Peyer's patch (tissue), 4 donors: ENCODE measurements around the gene RAD51B. TPM values are rescaled to one million over a fixed set of nuclear protein-coding genes. Genes with fewer than 3 reads are reported as not detected.

Experiments used
- DNase-seq, 3 donors: peaks; one replicate each; pipeline ENCODE4 v3.0.0-alpha.2; 2017 to 2019
- H3K27ac ChIP-seq, 4 donors: fragments of 200-600 bp; sonication (generic); one replicate each; pipeline ENCODE4 v1.5.1; 2016 to 2019
- H3K27me3 ChIP-seq, 2 donors: fragments of 200-600 bp; sonication (generic); one replicate each; pipeline ENCODE4 v1.5.1; 2019
- H3K36me3 ChIP-seq, 3 donors: fragments of 200-600 bp; sonication (generic); one replicate each; pipeline ENCODE4 v1.5.1; 2016 to 2019
- H3K4me1 ChIP-seq, 4 donors: fragments of 200-600 bp; sonication (generic); one replicate each; pipeline ENCODE4 v1.5.1; 2016 to 2019
- H3K4me3 ChIP-seq, 4 donors: fragments of 200-600 bp; sonication (generic); 1 replicate in 3 of 4; 2 replicates in 1 of 4; pipeline ENCODE4 v1.5.1; 2016 to 2019; ENCODE audit warnings: mild to moderate bottlenecking in 1 of 4
- H3K9me3 ChIP-seq, 4 donors: fragments of 200-600 bp; sonication (generic); one replicate each; pipeline ENCODE4 v1.5.1; 2016 to 2019; ENCODE audit warnings: mild to moderate bottlenecking in 1 of 4
- POLR2A ChIP-seq, 2 donors: fragments of 450-650 bp; IDR thresholded peaks; one replicate each; pipeline ENCODE4 v1.5.1; 2017; ENCODE audit warnings: antibody characterized with exemption in 2 of 2, mild to moderate bottlenecking in 2 of 2, moderate library complexity in 2 of 2
- total RNA-seq, 4 donors: library from RNA; depleted of rRNA; stranded (reverse); fragments of >200 nt; gene quantifications; one replicate each; pipeline ENCODE4 v1.1.0, GENCODE V29; 2016
- TF ChIP-seq, protein P1 (sequence below), 6 experiments: fragments of 450-650 bp in 4 of 6; fragments of 200-600 bp in 2 of 6; sonication (generic) in 1 of 6; IDR thresholded peaks; one replicate each; pipeline ENCODE4 v1.5.1; 2017 to 2019; ENCODE audit warnings: antibody characterized with exemption in 6 of 6, mild to moderate bottlenecking in 3 of 6, moderate library complexity in 1 of 6

RAD51B gene
- total RNA-seq, 4 donors from 2014 or later: 12.6 to 103 (median 33.1) TPM

DNA sequence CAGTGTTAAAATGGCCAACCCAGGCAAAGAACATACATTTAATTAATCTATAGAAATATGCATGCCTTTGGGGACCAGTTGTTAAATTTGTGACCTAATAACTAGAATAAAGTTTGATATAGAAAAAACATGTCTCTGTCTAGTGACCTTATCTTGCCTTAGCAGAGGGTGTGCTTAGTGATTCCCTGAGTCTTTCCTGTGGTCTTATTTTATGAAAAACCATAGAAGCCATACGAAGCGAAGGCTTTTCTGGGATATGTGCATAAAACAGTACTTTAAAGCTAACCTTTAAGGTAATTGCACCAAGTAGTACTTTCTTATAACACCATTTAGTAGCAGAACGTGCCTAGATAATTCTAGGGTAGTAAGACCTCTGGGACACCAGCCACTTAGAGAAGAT is 593.9 kb downstream of the RAD51B start:
- H3K4me1 ChIP-seq: no peaks in the 10 kb centered on the region
- H3K4me3 ChIP-seq: no peak overlapping the region
- no peak for DNase-seq
- H3K27me3 ChIP-seq: no peaks in the 10 kb centered on the region
- H3K27ac ChIP-seq: no peak overlapping the region
- no peaks in the 10 kb centered on the region for H3K9me3 ChIP-seq
- TF ChIP-seq, protein P1, sequence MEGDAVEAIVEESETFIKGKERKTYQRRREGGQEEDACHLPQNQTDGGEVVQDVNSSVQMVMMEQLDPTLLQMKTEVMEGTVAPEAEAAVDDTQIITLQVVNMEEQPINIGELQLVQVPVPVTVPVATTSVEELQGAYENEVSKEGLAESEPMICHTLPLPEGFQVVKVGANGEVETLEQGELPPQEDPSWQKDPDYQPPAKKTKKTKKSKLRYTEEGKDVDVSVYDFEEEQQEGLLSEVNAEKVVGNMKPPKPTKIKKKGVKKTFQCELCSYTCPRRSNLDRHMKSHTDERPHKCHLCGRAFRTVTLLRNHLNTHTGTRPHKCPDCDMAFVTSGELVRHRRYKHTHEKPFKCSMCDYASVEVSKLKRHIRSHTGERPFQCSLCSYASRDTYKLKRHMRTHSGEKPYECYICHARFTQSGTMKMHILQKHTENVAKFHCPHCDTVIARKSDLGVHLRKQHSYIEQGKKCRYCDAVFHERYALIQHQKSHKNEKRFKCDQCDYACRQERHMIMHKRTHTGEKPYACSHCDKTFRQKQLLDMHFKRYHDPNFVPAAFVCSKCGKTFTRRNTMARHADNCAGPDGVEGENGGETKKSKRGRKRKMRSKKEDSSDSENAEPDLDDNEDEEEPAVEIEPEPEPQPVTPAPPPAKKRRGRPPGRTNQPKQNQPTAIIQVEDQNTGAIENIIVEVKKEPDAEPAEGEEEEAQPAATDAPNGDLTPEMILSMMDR (IDR thresholded peaks at IDR 0.05): no peak
- TF ChIP-seq POLR2A (IDR thresholded peaks at IDR 0.05): no peak
- H3K36me3 ChIP-seq: no peaks in the 10 kb centered on the region

- Histone ChIP-seq H3K36me3 (no peaks in the 10 kb centered on the region), H3K27me3 (no peaks in the 10 kb centered on the region), H3K27ac (no peak overlapping the region), H3K4me3 (no peak overlapping the region), H3K4me1 (no peaks in the 10 kb centered on the region), H3K9me3 (no peaks in the 10 kb centered on the region)
- no peak for DNase-seq
- TF ChIP-seq, protein P1 (IDR thresholded peaks at IDR 0.05): no peak
- TF ChIP-seq POLR2A (IDR thresholded peaks at IDR 0.05): no peak
Measured at GRCh38 chr14:68414121-68414520, 594.5 kb downstream of the RAD51B start.

GRCh38 chr14:68416171-68416570 is 596.6 kb downstream of the RAD51B start:
- H3K27me3 ChIP-seq: no peaks in the 10 kb centered on the region
- no peak overlapping the region for H3K27ac ChIP-seq
- no peaks in the 10 kb centered on the region for H3K4me1 ChIP-seq
- no peak overlapping the region for H3K4me3 ChIP-seq
- H3K9me3 ChIP-seq: no peaks in the 10 kb centered on the region
- DNase-seq: no peak
- no peaks in the 10 kb centered on the region for H3K36me3 ChIP-seq
- TF ChIP-seq, protein P1 (IDR thresholded peaks at IDR 0.05): no peak
- TF ChIP-seq POLR2A (IDR thresholded peaks at IDR 0.05): no peak

DNA sequence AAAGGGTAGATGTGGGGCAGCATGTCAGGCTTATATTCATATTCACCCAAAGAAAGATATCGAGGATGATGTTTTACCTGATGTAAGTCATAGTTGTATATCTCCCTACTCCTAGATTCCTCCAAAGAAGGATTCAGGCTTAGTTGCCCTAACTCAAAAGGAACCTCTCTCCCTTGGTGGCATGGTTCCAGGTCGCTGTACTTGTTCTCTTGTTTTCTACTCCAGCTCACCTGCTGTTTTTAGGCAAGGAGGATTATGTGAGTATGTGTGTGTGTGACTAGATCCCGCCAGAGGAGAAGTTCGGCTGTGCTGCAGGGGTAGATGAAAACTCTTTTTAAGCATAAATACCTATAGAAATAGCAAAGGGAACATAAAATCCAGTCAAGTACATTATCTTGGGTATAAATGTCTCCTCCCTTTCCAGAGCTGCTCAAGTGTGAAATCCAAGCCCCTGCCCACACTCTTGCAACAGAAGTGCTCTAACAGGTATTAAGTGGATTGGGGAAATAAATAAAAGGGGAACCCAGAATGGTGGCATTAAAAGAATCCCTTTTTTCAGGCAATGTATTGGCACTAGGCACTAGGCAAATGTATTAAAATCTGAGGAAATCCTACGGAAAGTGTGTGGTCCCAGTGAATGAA is 597.6 kb downstream of the RAD51B start:
- Histone ChIP-seq H3K27ac (no peak overlapping the region), H3K4me1 (no peaks in the 10 kb centered on the region), H3K4me3 (no peak overlapping the region), H3K9me3 (no peaks in the 10 kb centered on the region), H3K27me3 (no peaks in the 10 kb centered on the region), H3K36me3 (no peaks in the 10 kb centered on the region)
- TF ChIP-seq, protein P1 (IDR thresholded peaks at IDR 0.05): no peak
- TF ChIP-seq POLR2A (IDR thresholded peaks at IDR 0.05): no peak
- DNase-seq: no peak

- TF ChIP-seq, protein P1 (IDR thresholded peaks at IDR 0.05): no peak
- TF ChIP-seq POLR2A (IDR thresholded peaks at IDR 0.05): no peak
- Histone ChIP-seq H3K4me3 (no peak overlapping the region), H3K27ac (no peak overlapping the region), H3K9me3 (no peaks in the 10 kb centered on the region), H3K4me1 (no peaks in the 10 kb centered on the region), H3K27me3 (no peaks in the 10 kb centered on the region), H3K36me3 (no peaks in the 10 kb centered on the region)
- DNase-seq: no peak
Measured at GRCh38 chr14:68418174-68419118, 598.9 kb downstream of the RAD51B start.
